ENCODE results near the gene KRTAP19-5.

GRCh38 chr21:30487336-30487735 is 14.6 kb downstream of the KRTAP19-5 start, which contains the start of gene KRTAP19-2:
- TF ChIP-seq CTCF (conservative IDR thresholded peaks at IDR 0.05; ENCODE audit: low read length) (no peak), EZH2phosphoT487 (IDR thresholded peaks at IDR 0.05; ENCODE audit: borderline replicate concordance) (no peak)

Data from Loucy (cell line).